Activated CD4-positive, CD25-positive, alpha-beta regulatory T cell treated with anti-CD3 and anti-CD28 coated beads, Interleukin-2, amount 50 U/mL, for 72 hours (primary cell): ENCODE data around the gene ZPR1.
"Not testable (repeated sequence)": the region's sequence is repeated elsewhere in the genome, so short reads cannot be mapped to it uniquely, and the experiment has no call there.

Experiments used
- DNase-seq: peaks from one replicate; pipeline ENCODE4 v3.0.0; 2021

The ZPR1 gene, protein sequence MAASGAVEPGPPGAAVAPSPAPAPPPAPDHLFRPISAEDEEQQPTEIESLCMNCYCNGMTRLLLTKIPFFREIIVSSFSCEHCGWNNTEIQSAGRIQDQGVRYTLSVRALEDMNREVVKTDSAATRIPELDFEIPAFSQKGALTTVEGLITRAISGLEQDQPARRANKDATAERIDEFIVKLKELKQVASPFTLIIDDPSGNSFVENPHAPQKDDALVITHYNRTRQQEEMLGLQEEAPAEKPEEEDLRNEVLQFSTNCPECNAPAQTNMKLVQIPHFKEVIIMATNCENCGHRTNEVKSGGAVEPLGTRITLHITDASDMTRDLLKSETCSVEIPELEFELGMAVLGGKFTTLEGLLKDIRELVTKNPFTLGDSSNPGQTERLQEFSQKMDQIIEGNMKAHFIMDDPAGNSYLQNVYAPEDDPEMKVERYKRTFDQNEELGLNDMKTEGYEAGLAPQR

DNA sequence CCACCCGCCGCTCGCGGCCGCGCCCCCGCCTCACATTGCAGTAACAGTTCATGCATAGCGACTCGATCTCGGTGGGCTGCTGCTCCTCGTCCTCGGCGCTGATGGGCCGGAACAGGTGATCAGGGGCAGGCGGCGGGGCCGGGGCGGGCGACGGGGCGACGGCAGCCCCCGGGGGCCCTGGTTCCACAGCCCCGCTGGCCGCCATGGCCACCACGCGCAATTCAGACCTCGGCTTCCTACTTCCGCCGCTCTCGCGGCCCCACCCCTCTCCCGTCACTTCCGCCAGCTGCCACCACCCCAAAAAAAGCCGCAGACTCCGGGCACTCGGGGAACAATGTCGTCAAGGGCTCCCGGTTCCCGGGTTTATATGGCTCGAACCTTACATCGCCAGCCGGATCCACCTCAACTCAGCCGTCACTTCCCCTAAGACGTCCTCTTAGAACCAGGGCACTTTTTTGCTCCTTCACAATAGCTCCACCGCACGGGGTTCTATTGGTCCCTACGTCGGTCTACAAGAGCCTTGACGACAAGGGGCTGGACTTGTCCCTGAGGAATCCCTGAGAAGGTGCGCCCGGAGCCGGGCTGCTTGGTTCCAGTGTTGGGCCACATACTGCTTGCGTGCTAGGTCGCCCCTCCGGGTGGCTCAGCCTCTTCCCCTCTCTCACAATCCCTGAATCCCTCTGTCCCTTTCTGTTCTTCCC, at the start of gene ZPR1:
Gene ZPR1 (minus strand): TSS at position 238 of the 701 bp plus-strand sequence. CDS start 33 bp downstream, at position 205.
- peak; percentile 84 for DNase-seq

DNA sequence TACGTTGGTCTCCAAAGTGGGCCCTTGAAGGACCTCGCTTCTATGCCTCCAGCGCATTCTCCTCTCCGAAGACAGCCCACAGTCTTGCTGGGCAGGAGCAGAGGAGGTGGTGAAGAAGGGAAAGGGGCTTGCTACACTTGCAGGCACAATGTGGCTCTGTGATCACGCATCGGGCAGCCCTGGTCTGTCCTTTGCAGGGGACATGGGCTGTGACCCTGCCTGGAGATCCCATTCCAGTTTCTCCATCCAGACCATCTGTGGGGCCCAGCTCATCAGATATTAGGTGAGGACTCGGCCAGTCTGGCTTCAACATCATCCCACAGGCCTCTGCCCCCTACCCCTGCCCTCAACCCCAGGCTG, 48.8 kb upstream of the ZPR1 start:
- DNase-seq, result no peak

DNA sequence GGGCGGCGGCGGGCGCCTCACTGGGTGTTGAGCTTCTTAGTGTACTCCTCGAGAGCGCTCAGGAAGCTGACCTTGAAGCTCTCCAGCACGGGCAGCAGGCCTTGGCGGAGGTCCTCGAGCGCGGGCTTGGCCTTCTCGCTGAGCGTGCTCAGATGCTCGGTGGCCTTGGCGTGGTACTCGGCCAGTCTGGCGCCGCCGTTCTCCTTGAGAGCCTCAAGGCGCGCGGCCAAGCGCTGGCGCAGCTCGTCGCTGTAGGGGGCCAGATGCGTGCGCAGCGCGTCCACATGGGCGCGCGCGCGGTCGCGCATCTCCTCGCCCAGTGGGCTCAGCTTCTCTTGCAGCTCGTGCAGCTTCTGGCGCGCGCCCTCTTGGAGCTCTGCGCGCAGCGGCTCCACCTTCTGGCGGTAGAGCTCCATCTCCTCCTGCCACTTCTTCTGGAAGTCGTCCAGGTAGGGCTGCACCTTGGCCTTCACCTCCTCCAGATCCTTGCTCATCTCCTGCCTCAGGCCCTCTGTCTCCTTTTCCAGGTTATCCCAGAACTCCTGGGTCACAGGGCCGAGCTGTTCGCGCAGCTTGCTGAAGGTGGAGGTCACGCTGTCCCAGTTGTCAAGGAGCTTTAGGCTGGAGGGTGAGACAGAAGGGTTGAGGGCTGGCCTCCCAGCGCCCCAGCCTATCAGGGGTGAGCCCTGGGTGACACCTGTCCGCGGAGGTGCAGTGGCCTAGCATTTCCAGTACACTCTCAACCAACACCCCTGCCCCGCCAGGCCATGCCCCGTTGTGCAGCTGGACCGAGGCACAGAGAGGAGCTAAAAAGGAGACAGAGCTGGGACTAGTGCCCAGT, 48.2 kb upstream of the ZPR1 start:
- peak; percentile 66 for DNase-seq

DNA sequence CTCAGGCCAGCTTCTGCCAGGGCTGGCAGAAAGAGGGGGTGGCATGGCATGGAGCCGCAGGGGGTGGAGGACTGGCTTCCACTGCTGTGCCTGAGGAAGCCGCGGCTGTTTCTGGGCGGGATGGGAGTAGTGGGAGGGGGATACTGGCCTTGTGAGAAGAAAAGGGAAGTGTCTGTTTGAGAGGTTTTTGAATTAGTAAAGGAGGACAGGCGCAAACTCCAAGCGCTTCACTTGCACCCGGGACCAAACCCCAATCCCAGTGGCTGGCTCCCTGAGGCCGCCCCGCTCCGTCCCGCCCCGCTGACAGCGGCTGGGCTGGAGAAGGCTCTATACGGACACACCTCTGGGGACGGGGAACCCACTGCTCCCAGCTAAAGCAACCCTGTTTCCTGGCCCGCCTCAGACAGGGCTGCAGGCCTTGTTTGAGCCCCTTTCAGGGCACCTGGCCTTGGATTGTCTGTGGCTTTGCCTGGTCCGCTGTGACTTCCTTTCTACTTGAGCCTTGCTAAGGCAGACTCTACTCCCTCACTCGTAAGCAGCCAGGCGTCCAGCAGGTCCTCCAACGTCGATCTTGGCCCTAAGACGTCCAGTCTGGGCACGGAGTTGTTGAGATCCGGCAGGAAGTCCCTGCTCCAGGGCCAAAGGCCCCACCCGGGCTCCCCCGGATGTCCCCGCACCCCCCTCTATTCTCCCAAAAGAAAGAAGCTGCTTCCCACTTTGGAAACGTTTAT, 47.4 kb upstream of the ZPR1 start:
- no peak for DNase-seq

DNA sequence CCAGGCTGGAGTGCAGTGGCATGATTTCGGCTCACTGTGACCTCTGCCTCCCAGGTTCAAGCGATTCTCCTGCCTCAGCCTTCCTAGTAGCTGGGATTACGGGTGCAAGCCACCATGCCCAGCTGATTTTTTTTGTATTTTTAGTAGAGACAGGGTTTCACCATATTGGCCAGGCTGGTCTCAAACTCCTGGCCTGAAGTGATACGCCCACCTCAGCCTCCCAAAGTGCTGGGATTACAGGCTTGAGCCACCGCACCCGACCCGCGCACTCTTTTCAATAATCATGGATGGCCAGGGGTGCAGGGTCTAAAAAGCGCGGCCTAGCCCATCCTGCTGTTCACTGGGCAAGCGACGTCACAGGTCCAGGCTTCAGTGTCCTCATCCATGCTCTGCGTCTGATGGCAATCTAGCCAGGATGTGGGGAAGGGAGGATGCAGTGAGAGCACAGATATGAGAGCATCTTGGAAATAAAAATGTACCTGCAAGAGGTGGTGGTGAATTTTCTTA, 46.8 kb upstream of the ZPR1 start:
- not testable (repeated sequence) for DNase-seq

DNA sequence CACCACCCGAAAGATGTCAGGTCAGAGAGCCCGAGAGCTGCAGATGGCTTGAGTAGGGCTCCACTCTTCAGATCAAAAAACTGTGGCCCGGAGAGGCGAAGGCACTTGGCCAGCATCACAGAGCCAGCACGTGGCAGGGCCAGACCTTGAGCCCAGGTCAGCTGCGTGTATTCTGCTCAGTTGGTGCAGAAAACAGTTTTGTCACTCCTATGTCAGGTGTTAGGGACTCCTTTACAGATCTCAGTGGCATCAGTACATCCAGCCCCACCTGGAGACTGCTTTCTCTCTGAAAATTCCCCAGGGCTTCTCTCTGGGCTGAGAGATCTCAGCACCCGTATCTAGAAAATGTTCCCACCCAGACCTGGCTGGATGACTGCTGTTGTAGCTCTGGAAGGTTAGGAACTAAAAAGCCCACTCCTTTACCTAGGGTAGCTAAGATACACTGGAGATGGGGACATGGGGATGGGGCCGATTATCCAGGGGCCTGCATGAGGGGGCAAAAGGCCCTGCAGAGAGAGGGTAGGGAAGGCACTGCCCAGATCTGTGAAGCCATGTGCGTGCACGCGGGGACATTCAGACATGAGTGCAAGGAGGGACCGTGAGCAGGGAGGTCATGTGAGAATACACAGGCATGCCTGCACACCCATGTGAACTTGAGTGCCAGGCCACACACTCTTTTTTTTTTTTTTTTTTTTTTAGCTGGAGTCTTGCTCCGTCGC, 46.2 kb upstream of the ZPR1 start:
- no peak for DNase-seq

DNA sequence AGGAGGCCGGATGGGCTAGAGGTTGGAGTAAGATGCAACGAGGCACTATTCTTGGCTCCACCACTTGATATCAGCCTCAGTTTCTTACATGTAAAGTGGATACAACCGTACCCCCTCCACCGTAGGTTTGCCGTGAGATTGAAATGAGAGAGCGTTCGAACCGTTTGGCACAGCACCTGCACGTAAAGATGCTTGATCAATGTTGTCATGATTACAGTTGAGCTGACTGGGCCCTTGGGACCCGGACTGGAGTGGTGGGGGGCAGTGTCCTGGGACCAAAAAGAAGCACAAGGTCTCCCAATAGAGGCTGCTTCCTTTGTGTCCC, 45.6 kb upstream of the ZPR1 start:
- DNase-seq, result no peak

DNA sequence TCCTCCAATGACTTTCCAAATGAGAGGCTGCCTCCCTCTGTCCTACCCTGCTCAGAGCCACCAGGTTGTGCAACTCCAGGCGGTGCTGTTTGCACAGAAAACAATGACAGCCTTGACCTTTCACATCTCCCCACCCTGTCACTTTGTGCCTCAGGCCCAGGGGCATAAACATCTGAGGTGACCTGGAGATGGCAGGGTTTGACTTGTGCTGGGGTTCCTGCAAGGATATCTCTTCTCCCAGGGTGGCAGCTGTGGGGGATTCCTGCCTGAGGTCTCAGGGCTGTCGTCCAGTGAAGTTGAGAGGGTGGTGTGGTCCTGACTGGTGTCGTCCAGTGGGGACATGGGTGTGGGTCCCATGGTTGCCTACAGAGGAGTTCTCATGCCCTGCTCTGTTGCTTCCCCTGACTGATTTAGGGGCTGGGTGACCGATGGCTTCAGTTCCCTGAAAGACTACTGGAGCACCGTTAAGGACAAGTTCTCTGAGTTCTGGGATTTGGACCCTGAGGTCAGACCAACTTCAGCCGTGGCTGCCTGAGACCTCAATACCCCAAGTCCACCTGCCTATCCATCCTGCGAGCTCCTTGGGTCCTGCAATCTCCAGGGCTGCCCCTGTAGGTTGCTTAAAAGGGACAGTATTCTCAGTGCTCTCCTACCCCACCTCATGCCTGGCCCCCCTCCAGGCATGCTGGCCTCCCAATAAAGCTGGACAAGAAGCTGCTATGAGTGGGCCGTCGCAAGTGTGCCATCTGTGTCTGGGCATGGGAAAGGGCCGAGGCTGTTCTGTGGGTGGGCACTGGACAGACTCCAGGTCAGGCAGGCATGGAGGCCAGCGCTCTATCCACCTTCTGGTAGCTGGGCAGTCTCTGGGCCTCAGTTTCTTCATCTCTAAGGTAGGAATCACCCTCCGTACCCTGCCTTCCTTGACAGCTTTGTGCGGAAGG, 44.8 kb upstream of the ZPR1 start:
- no peak for DNase-seq

DNA sequence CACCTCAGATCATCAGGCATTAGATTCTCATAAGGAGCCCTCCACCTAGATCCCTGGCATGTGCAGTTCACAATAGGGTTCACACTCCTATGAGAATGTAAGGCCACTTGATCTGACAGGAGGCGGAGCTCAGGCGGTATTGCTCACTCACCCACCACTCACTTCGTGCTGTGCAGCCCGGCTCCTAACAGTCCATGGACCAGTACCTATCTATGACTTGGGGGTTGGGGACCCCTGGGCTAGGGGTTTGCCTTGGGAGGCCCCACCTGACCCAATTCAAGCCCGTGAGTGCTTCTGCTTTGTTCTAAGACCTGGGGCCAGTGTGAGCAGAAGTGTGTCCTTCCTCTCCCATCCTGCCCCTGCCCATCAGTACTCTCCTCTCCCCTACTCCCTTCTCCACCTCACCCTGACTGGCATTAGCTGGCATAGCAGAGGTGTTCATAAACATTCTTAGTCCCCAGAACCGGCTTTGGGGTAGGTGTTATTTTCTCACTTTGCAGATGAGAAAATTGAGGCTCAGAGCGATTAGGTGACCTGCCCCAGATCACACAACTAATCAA, 44.0 kb upstream of the ZPR1 start:
- no peak for DNase-seq

DNA sequence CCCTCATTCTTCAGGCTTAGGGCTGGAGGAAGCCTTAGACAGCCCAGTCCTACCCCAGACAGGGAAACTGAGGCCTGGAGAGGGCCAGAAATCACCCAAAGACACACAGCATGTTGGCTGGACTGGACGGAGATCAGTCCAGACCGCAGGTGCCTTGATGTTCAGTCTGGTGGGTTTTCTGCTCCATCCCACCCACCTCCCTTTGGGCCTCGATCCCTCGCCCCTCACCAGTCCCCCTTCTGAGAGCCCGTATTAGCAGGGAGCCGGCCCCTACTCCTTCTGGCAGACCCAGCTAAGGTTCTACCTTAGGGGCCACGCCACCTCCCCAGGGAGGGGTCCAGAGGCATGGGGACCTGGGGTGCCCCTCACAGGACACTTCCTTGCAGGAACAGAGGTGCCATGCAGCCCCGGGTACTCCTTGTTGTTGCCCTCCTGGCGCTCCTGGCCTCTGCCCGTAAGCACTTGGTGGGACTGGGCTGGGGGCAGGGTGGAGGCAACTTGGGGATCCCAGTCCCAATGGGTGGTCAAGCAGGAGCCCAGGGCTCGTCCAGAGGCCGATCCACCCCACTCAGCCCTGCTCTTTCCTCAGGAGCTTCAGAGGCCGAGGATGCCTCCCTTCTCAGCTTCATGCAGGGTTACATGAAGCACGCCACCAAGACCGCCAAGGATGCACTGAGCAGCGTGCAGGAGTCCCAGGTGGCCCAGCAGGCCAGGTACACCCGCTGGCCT, 42.5 kb upstream of the ZPR1 start:
- DNase-seq, result no peak

DNA sequence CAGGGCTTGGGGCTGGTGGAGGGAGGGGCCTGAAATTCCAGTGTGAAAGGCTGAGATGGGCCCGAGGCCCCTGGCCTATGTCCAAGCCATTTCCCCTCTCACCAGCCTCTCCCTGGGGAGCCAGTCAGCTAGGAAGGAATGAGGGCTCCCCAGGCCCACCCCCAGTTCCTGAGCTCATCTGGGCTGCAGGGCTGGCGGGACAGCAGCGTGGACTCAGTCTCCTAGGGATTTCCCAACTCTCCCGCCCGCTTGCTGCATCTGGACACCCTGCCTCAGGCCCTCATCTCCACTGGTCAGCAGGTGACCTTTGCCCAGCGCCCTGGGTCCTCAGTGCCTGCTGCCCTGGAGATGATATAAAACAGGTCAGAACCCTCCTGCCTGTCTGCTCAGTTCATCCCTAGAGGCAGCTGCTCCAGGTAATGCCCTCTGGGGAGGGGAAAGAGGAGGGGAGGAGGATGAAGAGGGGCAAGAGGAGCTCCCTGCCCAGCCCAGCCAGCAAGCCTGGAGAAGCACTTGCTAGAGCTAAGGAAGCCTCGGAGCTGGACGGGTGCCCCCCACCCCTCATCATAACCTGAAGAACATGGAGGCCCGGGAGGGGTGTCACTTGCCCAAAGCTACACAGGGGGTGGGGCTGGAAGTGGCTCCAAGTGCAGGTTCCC, 41.8 kb upstream of the ZPR1 start, which contains the start of gene APOC3:
Gene APOC3 (plus strand): TSS at position 383 of the 659 bp plus-strand sequence. CDS start 676 bp downstream, outside the sequence.
- no peak for DNase-seq

DNA sequence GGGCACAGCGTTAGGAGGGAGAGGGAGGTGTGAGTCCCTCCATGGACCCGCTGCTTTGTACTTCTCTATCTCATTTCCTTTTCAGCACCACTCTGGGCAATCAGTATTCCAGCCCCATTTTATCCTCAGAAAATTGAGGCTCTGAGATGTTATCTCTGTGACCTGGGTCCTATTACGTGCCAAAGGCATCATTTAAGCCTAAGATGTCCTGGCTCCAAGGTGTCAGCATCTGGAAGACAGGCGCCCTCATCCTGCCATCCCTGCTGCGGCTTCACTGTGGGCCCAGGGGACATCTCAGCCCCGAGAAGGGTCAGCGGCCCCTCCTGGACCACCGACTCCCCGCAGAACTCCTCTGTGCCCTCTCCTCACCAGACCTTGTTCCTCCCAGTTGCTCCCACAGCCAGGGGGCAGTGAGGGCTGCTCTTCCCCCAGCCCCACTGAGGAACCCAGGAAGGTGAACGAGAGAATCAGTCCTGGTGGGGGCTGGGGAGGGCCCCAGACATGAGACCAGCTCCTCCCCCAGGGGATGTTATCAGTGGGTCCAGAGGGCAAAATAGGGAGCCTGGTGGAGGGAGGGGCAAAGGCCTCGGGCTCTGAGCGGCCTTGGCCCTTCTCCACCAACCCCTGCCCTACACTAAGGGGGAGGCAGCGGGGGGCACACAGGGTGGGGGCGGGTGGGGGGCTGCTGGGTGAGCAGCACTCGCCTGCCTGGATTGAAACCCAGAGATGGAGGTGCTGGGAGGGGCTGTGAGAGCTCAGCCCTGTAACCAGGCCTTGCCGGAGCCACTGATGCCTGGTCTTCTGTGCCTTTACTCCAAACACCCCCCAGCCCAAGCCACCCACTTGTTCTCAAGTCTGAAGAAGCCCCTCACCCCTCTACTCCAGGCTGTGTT, 41.1 kb upstream of the ZPR1 start:
- no peak for DNase-seq

DNA sequence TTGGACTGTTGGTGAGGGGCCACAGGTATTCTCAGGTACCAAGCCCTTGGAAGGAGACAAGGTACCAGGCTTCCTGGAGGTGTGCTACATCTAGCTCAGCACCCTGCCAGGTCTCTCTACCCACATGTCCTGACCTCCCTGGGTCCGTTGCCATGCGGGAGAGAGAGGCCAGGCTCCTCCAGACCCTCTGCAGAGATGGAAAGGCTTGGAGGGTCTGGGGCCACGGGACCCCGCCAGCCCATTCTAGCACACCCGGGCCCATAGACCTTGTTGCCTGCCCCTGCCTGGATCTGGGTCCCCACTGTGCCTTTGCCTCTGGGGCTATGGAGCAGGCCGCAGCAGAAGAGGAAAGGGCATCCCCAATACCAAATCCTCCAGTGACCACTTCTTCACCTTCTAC, 39.6 kb upstream of the ZPR1 start:
- DNase-seq, result no peak

DNA sequence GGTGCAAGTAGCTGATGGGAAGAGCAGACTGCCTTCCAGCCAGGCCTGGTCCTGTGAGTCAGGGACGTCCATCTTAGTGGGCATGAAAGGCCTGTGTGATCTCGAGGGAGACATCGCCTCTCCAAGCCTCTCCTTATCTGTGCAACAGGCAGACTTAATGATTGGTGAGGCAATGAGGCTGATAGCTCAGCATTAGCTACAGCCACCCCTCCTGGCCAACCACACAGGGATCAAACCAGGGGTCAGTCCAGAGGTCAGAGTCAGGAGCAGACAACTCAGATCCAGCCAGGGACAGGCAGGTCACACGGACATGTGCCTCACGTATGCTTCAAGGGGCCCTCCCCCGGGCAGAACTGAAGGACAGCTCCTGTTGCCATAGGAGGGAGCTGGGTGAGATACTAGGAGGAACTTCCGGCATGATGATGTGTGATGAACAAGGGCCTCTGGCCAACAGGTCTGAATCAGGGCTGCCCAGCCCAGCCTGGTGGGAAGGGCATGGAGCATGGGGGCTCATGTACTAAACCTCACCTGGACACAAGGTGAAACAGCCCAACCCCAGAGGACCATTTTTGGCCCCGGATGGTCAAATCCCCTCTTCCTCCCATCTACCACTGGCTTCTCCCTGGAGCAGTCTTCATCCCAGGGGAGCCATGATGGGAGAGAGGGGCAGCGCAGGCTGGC, 39.1 kb upstream of the ZPR1 start:
- DNase-seq, result no peak

DNA sequence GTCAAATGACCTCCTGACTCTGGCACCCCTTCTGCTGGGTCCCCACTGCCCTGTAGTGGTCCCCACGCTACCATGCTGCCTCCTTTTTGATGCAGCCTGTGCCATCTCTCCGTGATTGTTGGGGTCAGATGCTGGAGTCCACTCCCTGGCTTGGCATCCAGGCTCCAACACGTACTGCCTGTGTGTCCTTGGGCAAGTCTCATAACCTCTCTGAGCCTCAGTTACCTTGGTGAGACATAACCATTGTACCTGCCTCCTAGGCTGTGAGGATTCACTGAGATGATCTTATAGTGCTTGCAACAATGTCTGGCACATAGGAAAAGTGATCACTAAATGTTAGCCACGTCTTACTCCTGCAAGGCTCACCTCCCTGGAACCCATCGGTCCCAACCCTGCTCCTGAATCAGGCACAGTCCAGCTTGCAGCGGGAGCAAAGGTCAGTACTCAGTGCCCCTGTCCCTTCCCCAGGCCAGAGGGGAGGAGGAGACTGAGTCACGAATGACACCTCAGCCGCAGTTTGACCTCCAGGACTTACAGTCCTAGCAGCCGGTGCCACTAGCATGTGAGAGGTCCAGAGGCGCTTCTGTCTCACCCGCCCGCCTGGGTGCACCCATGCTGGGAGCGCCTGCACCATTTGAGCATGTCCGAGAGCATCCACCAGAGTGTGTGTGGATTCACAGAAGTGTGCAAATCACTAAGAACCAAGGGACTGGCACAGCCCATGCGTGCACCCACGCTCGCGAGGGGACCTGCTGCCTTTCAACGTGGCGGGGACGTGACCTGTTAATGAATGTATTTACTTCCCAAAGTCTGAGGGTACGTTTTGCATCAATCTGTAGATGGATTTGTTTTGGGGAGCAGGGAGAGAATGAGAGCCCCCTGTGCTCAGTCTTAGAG, 38.3 kb upstream of the ZPR1 start:
- DNase-seq, result no peak

DNA sequence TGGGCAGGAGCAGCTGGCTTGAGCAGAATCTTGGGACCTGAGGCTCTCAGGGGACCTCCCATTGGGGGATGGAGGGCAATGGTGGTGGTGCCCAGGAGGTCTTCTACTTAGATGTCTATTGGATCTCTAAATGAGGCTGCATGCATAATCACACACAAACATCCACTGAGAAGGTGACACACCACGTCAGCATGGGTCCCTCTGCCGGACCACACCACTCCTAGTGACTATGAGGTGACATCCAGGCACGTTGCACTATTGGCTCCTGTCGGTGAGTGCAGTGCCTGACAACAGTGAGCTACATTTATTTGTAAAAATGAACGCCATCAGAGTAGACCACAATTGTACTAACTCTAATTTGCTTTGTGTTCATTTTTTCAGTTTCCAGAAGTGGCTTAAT, 37.6 kb upstream of the ZPR1 start:
- no peak for DNase-seq
